ENCODE results near the gene ADORA1.
A peak's percentile ranks its signal among the peaks of the same experiment; 100 is the strongest.

ADORA1 gene

GRCh38 chr1:203178821-203179666, 51.5 kb downstream of the ADORA1 start:
- H3K9ac ChIP-seq (ENCODE audit: low read depth, low read length, poor library complexity) = no peak overlapping the region
- no peak overlapping the region for H3K23ac ChIP-seq (ENCODE audit: low read depth, low read length, poor library complexity)
- H2AFZ ChIP-seq (ENCODE audit: low read length) = no peak overlapping the region
- no peak overlapping the region for H4K91ac ChIP-seq (ENCODE audit: low read depth, low read length, poor library complexity)
- H2AK5ac ChIP-seq (ENCODE audit: low read depth, low read length) = peak overlapping the region; percentile 85
- no peak overlapping the region for H3K4me2 ChIP-seq (ENCODE audit: insufficient read depth, low read length, poor library complexity, severe bottlenecking)
- no CpG with 5 or more reads among the region's 14 CpGs for WGBS, 2 donors (ENCODE audit: extremely low coverage in 2 of 2, insufficient read length in 2 of 2, insufficient replicate concordance in 1 of 2)
- no peaks in the 10 kb centered on the region for H3K79me1 ChIP-seq (ENCODE audit: low read depth, low read length)
- no peaks in the 10 kb centered on the region for H3K9me3 ChIP-seq (replicated peaks in 1 of 2; ENCODE audit: control insufficient read depth in 2 of 2, insufficient read depth in 1 of 2, low read depth in 1 of 2, low read length in 2 of 2)
- H3K27me3 ChIP-seq (ENCODE audit: control insufficient read depth in 3 of 3, insufficient read depth in 3 of 3, low read depth in 1 of 3, low read length in 3 of 3) = peaks cover 0 to 9% (median 0%) of the 10 kb centered on the region in 3 experiments
- no peak for DNase-seq (ENCODE audit: low spot score)
- H2BK5ac ChIP-seq (ENCODE audit: low read length) = no peak overlapping the region
- H2BK15ac ChIP-seq (ENCODE audit: low read length) = peak overlapping the region; percentile 90
- H3K4ac ChIP-seq (ENCODE audit: low read length) = no peak overlapping the region
- H3K4me3 ChIP-seq (ENCODE audit: low read length in 2 of 2) = no peak overlapping the region
- H3K36me3 ChIP-seq (replicated peaks in 1 of 2; ENCODE audit: control insufficient read depth in 2 of 2, insufficient read depth in 2 of 2, low read length in 2 of 2) = no peaks in the 10 kb centered on the region
- H3K27ac ChIP-seq (replicated peaks; ENCODE audit: low read length) = no peak overlapping the region
- no peak overlapping the region for H4K8ac ChIP-seq (ENCODE audit: low read depth, low read length)
- H2BK120ac ChIP-seq (ENCODE audit: low read depth, low read length) = peak overlapping the region; percentile 73
- peak overlapping the region; percentile 22 for H3K14ac ChIP-seq (ENCODE audit: low read length)
- peak overlapping the region; percentile 86 for H3K18ac ChIP-seq (ENCODE audit: low read length)
- peak overlapping the region; percentile 68 for H2BK12ac ChIP-seq (ENCODE audit: low read length)
- peaks cover 17 to 34% of the 10 kb centered on the region in 2 donors for H3K4me1 ChIP-seq (ENCODE audit: control insufficient read depth in 2 of 2, insufficient read depth in 1 of 2, low read depth in 1 of 2, low read length in 2 of 2)

GRCh38 chr1:203179667-203180005, 52.1 kb downstream of the ADORA1 start:
- Histone ChIP-seq H2BK15ac (ENCODE audit: low read length) (peak overlapping the region; percentile 90), H3K23ac (ENCODE audit: low read depth, low read length, poor library complexity) (peak overlapping the region; percentile 18), H3K79me1 (ENCODE audit: low read depth, low read length) (no peaks in the 10 kb centered on the region), H3K4me1 (ENCODE audit: control insufficient read depth in 2 of 2, insufficient read depth in 1 of 2, low read depth in 1 of 2, low read length in 2 of 2) (peaks cover 17 to 34% of the 10 kb centered on the region in 2 donors), H4K91ac (ENCODE audit: low read depth, low read length, poor library complexity) (no peak overlapping the region), H3K4me3 (ENCODE audit: low read length in 2 of 2) (no peak overlapping the region), H3K9ac (ENCODE audit: low read depth, low read length, poor library complexity) (no peak overlapping the region), H2BK120ac (ENCODE audit: low read depth, low read length) (peak overlapping the region; percentile 73), H4K8ac (ENCODE audit: low read depth, low read length) (no peak overlapping the region), H3K18ac (ENCODE audit: low read length) (peak overlapping the region; percentile 86), H2BK5ac (ENCODE audit: low read length) (peak overlapping the region; percentile 25), H2BK12ac (ENCODE audit: low read length) (peak overlapping the region; percentile 68), H2AFZ (ENCODE audit: low read length) (no peak overlapping the region), H3K36me3 (replicated peaks in 1 of 2; ENCODE audit: control insufficient read depth in 2 of 2, insufficient read depth in 2 of 2, low read length in 2 of 2) (no peaks in the 10 kb centered on the region), H2AK5ac (ENCODE audit: low read depth, low read length) (peak overlapping the region; percentile 85), H3K4ac (ENCODE audit: low read length) (no peak overlapping the region), H3K9me3 (replicated peaks in 1 of 2; ENCODE audit: control insufficient read depth in 2 of 2, insufficient read depth in 1 of 2, low read depth in 1 of 2, low read length in 2 of 2) (no peaks in the 10 kb centered on the region), H3K27ac (replicated peaks; ENCODE audit: low read length) (no peak overlapping the region), H3K27me3 (ENCODE audit: control insufficient read depth in 3 of 3, insufficient read depth in 3 of 3, low read depth in 1 of 3, low read length in 3 of 3) (peaks cover 0 to 9% (median 0%) of the 10 kb centered on the region in 3 experiments), H3K4me2 (ENCODE audit: insufficient read depth, low read length, poor library complexity, severe bottlenecking) (no peak overlapping the region), H3K14ac (ENCODE audit: low read length) (peak overlapping the region; percentile 22)
- no CpG with 5 or more reads among the region's 10 CpGs for WGBS, 2 donors (ENCODE audit: extremely low coverage in 2 of 2, insufficient read length in 2 of 2, insufficient replicate concordance in 1 of 2)
- DNase-seq (ENCODE audit: low spot score) = no peak

DNA sequence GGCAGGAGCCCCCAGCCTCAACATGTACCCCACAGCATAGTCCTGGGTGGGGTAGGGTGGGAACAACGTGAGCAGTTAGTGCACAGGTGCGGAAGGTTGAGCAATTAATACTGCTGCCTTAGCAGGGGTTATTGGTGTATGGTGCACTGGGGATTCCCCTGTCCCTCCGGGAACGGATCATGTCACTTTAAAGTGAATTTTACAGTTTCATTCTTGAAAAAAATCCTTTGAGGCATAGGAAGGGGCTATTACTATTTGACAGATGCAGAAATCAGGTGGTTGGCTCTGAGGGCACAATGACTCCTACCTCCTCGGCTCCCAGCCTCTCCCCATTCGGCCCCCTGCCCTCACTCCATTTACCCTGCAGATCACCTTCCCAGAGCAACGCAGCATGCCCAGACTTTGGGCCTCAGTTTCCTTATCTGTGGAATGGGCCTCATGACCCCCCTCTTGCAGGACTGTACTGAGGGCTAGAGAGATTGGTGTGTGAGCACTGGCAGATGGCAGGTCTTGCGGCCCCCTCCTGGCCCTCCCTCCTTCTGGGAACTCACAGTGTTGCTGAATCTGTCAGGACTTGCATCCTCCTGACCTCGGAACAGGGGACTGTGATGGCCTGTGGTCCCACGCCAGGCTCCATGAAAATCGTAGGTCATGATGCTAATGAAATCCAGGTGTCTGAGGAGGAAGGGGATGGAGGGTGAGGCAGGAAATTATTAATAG, 53.2 kb downstream of the ADORA1 start:
- H2AFZ ChIP-seq (ENCODE audit: low read length) = no peak overlapping the region
- H3K4me2 ChIP-seq (ENCODE audit: insufficient read depth, low read length, poor library complexity, severe bottlenecking) = no peak overlapping the region
- no peaks in the 10 kb centered on the region for H3K79me1 ChIP-seq (ENCODE audit: low read depth, low read length)
- peaks cover 20 to 38% of the 10 kb centered on the region in 2 donors for H3K4me1 ChIP-seq (ENCODE audit: control insufficient read depth in 2 of 2, insufficient read depth in 1 of 2, low read depth in 1 of 2, low read length in 2 of 2)
- no peak overlapping the region for H3K14ac ChIP-seq (ENCODE audit: low read length)
- H3K27me3 ChIP-seq (ENCODE audit: control insufficient read depth in 3 of 3, insufficient read depth in 3 of 3, low read depth in 1 of 3, low read length in 3 of 3) = peaks cover 0 to 13% (median 0%) of the 10 kb centered on the region in 3 experiments
- no peak overlapping the region for H3K27ac ChIP-seq (replicated peaks; ENCODE audit: low read length)
- no CpG with 5 or more reads among the region's 11 CpGs for WGBS, 2 donors (ENCODE audit: extremely low coverage in 2 of 2, insufficient read length in 2 of 2, insufficient replicate concordance in 1 of 2)
- H4K91ac ChIP-seq (ENCODE audit: low read depth, low read length, poor library complexity) = no peak overlapping the region
- no peaks in the 10 kb centered on the region for H3K36me3 ChIP-seq (replicated peaks in 1 of 2; ENCODE audit: control insufficient read depth in 2 of 2, insufficient read depth in 2 of 2, low read length in 2 of 2)
- no peak overlapping the region for H3K9ac ChIP-seq (ENCODE audit: low read depth, low read length, poor library complexity)
- peak overlapping the region; percentile 83 for H2AK5ac ChIP-seq (ENCODE audit: low read depth, low read length)
- no peak overlapping the region for H2BK15ac ChIP-seq (ENCODE audit: low read length)
- H3K9me3 ChIP-seq (replicated peaks in 1 of 2; ENCODE audit: control insufficient read depth in 2 of 2, insufficient read depth in 1 of 2, low read depth in 1 of 2, low read length in 2 of 2) = no peaks in the 10 kb centered on the region
- DNase-seq (ENCODE audit: low spot score) = no peak
- no peak overlapping the region for H2BK120ac ChIP-seq (ENCODE audit: low read depth, low read length)
- H3K23ac ChIP-seq (ENCODE audit: low read depth, low read length, poor library complexity) = no peak overlapping the region
- no peak overlapping the region for H3K4ac ChIP-seq (ENCODE audit: low read length)
- H2BK5ac ChIP-seq (ENCODE audit: low read length) = no peak overlapping the region
- H2BK12ac ChIP-seq (ENCODE audit: low read length) = peak overlapping the region; percentile 24
- H4K8ac ChIP-seq (ENCODE audit: low read depth, low read length) = no peak overlapping the region
- H3K18ac ChIP-seq (ENCODE audit: low read length) = peak overlapping the region; percentile 32
- no peak overlapping the region for H3K4me3 ChIP-seq (ENCODE audit: low read length in 2 of 2)

Measured in neuronal stem cell (in vitro differentiated cells).